ENCODE data around the gene DNAAF1.

DNAAF1 gene

GRCh38 chr16:84138500-84138823 is 6.6 kb upstream of the DNAAF1 start:
- Histone ChIP-seq H3K4me3 (ENCODE audit: low read length, poor library complexity, severe bottlenecking) (peak overlapping the region; percentile 72), H3K27me3 (ENCODE audit: insufficient read depth, low read length, poor library complexity, severe bottlenecking) (no peaks in the 10 kb centered on the region), H3K9ac (ENCODE audit: low read depth, low read length, poor library complexity, severe bottlenecking) (peak overlapping the region; percentile 72), H4K20me1 (ENCODE audit: insufficient read depth, low read length, poor library complexity, severe bottlenecking) (peaks cover 11% of the 10 kb centered on the region), H3K4me1 (ENCODE audit: insufficient read depth, low read length, poor library complexity, severe bottlenecking) (peaks cover 70% of the 10 kb centered on the region), H2AFZ (ENCODE audit: low read length) (no peak overlapping the region), H3K4me2 (ENCODE audit: low read depth, low read length, poor library complexity, severe bottlenecking) (peak overlapping the region; percentile 79), H3K36me3 (ENCODE audit: insufficient read depth, low read length) (no peaks in the 10 kb centered on the region), H3K9me3 (ENCODE audit: insufficient read depth, low read depth, low read length) (no peaks in the 10 kb centered on the region), H3K9me2 (replicated peaks; ENCODE audit: low read depth, low read length) (no peaks in the 10 kb centered on the region), H3K79me2 (ENCODE audit: insufficient read depth, low read length) (peaks cover 87% of the 10 kb centered on the region), H3F3A (ENCODE audit: low read depth) (no peaks in the 10 kb centered on the region; the same call in 1 of the 2 replicates)
- no peak for TF ChIP-seq EZH2phosphoT487 (IDR thresholded peaks at IDR 0.05; ENCODE audit: borderline replicate concordance)
- no peak for TF ChIP-seq CTCF (conservative IDR thresholded peaks at IDR 0.05; ENCODE audit: low read length)

GRCh38 chr16:84138824-84139627 is 6.1 kb upstream of the DNAAF1 start:
- Histone ChIP-seq H3K36me3 (ENCODE audit: insufficient read depth, low read length) (no peaks in the 10 kb centered on the region), H3K4me3 (ENCODE audit: low read length, poor library complexity, severe bottlenecking) (peak overlapping the region; percentile 72), H3K4me2 (ENCODE audit: low read depth, low read length, poor library complexity, severe bottlenecking) (peak overlapping the region; percentile 79), H4K20me1 (ENCODE audit: insufficient read depth, low read length, poor library complexity, severe bottlenecking) (peaks cover 15% of the 10 kb centered on the region), H3K9me2 (replicated peaks; ENCODE audit: low read depth, low read length) (no peaks in the 10 kb centered on the region), H2AFZ (ENCODE audit: low read length) (0 out of 2 replicates have a peak overlapping the region, but pooled peaks have one; percentile 30), H3K9me3 (ENCODE audit: insufficient read depth, low read depth, low read length) (no peaks in the 10 kb centered on the region), H3F3A (ENCODE audit: low read depth) (no peaks in the 10 kb centered on the region; the same call in 1 of the 2 replicates), H3K27me3 (ENCODE audit: insufficient read depth, low read length, poor library complexity, severe bottlenecking) (no peaks in the 10 kb centered on the region), H3K79me2 (ENCODE audit: insufficient read depth, low read length) (peaks cover 87% of the 10 kb centered on the region), H3K4me1 (ENCODE audit: insufficient read depth, low read length, poor library complexity, severe bottlenecking) (peaks cover 73% of the 10 kb centered on the region), H3K9ac (ENCODE audit: low read depth, low read length, poor library complexity, severe bottlenecking) (peak overlapping the region; percentile 72)
- TF ChIP-seq CTCF (conservative IDR thresholded peaks at IDR 0.05; ENCODE audit: low read length) (no peak), EZH2phosphoT487 (IDR thresholded peaks at IDR 0.05; ENCODE audit: borderline replicate concordance) (no peak)

- Histone ChIP-seq H3K9ac (ENCODE audit: low read depth, low read length, poor library complexity, severe bottlenecking) (peak overlapping the region; percentile 72), H3K79me2 (ENCODE audit: insufficient read depth, low read length) (peaks cover 87% of the 10 kb centered on the region), H3K4me1 (ENCODE audit: insufficient read depth, low read length, poor library complexity, severe bottlenecking) (peaks cover 67% of the 10 kb centered on the region), H3K9me2 (replicated peaks; ENCODE audit: low read depth, low read length) (no peaks in the 10 kb centered on the region), H4K20me1 (ENCODE audit: insufficient read depth, low read length, poor library complexity, severe bottlenecking) (peaks cover 16% of the 10 kb centered on the region), H3K4me3 (ENCODE audit: low read length, poor library complexity, severe bottlenecking) (peak overlapping the region; percentile 72), H3K9me3 (ENCODE audit: insufficient read depth, low read depth, low read length) (no peaks in the 10 kb centered on the region), H3K4me2 (ENCODE audit: low read depth, low read length, poor library complexity, severe bottlenecking) (peak overlapping the region; percentile 79), H3K36me3 (ENCODE audit: insufficient read depth, low read length) (no peaks in the 10 kb centered on the region), H3F3A (ENCODE audit: low read depth) (no peaks in the 10 kb centered on the region; the same call in 1 of the 2 replicates), H2AFZ (ENCODE audit: low read length) (no peak overlapping the region), H3K27me3 (ENCODE audit: insufficient read depth, low read length, poor library complexity, severe bottlenecking) (no peaks in the 10 kb centered on the region)
- TF ChIP-seq CTCF (conservative IDR thresholded peaks at IDR 0.05; ENCODE audit: low read length) (no peak), EZH2phosphoT487 (IDR thresholded peaks at IDR 0.05; ENCODE audit: borderline replicate concordance) (no peak)
Measured at GRCh38 chr16:84139628-84140258, 5.4 kb upstream of the DNAAF1 start.

All from Loucy (cell line).